Stimulated activated CD8-positive, alpha-beta memory T cell treated with anti-CD3 and anti-CD28 coated beads, Interleukin-2, amount 100 ng/mL, for 1 hour (primary cell): ENCODE measurements around the gene CMTM8.
"Not testable (repeated sequence)": the region's sequence is repeated elsewhere in the genome, so short reads cannot be mapped to it uniquely, and the experiment has no call there.

ENCODE experiments used
- DNase-seq, 2 donors: peaks; one replicate each; pipeline ENCODE4 v3.0.0-alpha.2; 2020; ENCODE audit warnings: low read depth in 2 of 2

The CMTM8 gene, protein sequence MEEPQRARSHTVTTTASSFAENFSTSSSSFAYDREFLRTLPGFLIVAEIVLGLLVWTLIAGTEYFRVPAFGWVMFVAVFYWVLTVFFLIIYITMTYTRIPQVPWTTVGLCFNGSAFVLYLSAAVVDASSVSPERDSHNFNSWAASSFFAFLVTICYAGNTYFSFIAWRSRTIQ

DNA sequence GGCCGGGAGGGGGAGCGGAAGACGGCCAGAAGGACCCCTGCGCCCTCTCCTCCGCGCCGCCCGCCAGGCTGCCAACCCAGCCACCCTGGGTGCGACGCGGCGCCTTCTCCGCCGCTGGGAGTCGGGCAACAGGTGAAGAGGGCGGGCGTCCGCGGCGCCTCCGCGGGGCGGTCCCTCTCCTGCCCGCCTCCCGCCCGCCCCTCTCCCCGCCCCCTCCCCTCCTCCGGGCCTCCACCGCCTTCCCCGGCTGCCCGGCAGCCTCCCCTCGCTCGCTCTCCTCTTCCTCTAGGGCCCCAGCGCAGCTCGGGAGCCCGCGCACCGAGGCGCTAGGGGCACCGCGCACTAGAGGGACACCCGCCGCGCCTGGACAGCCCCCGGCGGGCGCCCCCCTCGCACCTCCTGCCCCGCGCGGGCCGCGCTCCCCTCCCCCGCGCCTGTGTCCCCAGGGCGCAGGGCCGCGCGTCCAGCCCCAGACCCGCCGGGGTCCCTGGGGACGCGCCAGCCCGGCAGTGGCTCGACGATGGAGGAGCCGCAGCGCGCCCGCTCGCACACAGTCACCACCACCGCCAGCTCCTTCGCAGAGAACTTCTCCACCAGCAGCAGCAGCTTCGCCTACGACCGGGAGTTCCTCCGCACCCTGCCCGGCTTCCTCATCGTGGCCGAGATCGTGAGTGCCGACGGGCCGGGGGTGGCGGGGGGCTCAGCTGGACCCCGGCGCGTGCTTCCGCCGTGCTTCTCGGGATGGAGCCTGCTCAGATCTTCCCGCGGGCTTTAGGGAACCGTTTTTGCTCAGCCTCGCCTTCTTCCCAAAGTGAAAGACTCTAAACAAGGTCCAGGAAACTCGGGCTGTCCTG, at the start of gene CMTM8:
Gene CMTM8, plus strand, starts transcription at position 228 of the 854 bp plus-strand sequence. Its CDS starts 293 bp downstream, at position 521.
- peak in 1 of 2 donors; percentile 37 for DNase-seq

DNA sequence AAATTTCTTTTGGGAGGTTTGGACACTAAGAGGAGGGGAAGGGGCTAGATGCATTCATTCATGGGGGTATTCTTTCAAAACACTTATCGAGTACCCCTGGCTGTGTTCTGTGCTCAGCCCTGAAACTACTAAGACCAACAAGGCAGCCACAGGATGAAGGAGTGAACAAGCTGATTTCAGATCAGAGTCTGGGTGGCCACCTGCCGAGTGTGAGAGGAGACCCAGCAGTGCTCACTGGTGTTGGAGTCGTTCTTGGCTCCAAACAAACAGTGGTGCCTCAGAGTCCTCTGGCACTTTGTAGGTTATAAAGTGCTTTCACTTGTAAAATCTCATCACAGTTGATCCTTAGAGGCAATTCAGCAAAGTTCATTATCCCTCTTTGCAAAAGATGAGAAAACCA, 48.8 kb upstream of the CMTM8 start:
- no peak for DNase-seq

GRCh38 chr3:32190556-32190955, 47.9 kb upstream of the CMTM8 start:
- DNase-seq = not testable (repeated sequence)

GRCh38 chr3:32193101-32193500, 45.4 kb upstream of the CMTM8 start:
- no peak for DNase-seq

DNA sequence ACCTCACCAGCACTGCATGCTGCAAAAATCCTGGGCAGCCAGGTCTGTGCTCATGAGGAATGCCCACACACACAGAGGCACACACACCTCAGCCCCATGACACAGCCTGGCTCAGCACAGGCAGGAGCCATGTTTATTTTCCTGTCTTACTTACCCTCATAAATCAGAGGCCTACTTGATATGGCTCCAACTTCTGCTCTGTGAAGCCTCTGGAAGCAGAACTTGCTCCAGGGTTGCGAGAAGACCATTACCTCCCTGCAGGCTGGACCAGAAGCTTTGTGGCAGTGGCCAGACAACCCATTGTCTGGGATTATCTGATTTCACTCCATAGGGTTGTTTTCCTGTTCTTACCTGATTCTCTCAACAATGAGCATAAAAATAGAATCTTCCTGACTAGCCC, 43.8 kb upstream of the CMTM8 start:
- no peak for DNase-seq

- DNase-seq = no peak
Observed at GRCh38 chr3:32195995-32196540, 42.4 kb upstream of the CMTM8 start.

DNA sequence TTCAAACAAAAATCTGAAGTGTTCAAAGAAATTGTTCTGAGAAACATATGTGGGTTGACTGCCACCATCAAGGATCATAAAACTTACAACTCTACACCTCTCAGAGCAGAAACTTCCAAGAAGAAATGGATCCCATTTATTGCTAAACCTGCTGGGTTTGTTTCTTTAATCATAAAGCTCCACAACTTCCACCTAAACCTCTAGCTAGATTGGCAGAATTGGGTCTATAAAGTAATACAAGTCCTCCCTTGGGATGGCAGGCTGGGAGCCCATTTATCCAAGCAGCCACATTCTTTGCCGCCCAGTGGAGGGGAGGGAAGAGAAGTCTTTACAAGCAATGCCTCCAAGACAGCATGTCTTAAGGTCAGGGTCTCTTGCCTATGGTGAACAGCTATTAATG, 40.5 kb upstream of the CMTM8 start:
- no peak for DNase-seq

DNA sequence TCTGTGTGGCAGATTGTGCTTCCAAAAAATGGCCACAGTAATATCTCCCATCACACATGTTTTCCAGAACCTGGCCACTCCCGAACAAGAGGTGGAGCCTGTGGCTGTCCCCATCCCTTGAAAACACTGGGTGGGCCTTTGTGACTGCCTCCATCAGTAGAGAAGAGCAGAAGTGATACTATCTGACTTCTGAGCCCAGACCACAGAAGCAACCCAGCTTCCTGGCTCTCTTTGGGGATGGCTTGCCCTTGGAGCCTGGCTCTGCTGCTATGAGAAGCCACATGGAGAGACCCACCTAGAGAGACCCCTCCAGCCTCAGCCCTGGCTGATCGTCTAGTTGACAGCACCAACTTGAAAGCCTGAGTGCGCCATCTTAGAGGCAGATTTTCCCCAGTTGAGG, 39.8 kb upstream of the CMTM8 start:
- no peak for DNase-seq

DNA sequence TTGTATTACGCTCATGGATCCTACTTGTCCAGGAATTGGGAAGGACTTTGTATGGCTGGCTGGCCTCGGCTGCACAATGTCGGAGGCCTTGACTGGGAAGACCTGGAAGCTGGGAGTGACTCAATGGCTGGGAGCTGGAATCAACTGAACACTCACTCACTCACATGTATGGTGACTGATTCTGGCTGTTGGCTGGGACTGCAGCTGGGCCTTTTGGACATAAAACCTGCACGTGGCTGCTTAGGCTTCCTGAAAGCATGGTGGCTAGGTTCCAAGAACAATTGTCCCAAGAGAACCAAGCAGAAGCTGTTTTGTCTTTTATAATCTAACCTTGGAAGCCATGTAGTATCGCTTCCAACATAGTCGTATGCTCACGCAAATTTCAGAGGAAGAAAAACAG, 38.0 kb upstream of the CMTM8 start:
- no peak for DNase-seq

DNA sequence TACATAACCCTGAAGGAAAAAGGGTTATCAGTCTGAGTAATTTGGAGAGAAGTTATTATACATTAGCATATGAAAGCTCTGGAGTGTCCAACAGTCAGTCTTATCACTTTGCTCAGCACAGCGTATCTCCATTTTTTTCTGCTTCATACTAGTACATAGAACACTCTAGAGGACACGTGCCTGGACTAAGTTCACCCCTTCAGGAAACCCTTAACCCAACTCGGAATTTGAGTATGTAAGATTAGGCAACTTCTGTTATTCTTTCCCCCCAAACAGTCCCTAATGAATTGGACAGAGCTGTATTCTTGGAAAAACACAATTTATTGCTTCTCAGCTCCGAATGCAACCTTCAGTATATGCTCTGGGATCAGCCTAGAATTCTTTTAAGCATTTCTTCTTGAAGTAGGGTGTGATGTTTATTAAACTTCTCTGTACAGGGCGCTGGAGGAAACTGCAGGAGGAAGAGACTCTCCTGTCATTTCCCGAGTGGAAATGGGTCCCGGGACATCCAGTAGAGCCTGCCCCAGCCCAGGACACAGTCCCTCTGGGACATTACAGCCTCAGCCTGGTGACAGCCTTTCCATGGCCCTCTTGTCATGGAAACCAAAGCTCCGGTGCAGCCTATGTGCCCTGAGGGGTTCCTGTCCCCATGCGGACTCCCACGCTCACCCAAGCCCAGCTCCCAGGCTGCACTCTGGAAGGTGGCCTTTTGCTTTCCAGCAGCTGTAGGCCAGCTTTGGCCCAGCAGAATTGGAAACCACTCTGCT, 37.3 kb upstream of the CMTM8 start:
- DNase-seq = no peak

GRCh38 chr3:32202496-32202895, 36.0 kb upstream of the CMTM8 start:
- DNase-seq = no peak

GRCh38 chr3:32203854-32204253, 34.6 kb upstream of the CMTM8 start:
- DNase-seq = no peak

DNA sequence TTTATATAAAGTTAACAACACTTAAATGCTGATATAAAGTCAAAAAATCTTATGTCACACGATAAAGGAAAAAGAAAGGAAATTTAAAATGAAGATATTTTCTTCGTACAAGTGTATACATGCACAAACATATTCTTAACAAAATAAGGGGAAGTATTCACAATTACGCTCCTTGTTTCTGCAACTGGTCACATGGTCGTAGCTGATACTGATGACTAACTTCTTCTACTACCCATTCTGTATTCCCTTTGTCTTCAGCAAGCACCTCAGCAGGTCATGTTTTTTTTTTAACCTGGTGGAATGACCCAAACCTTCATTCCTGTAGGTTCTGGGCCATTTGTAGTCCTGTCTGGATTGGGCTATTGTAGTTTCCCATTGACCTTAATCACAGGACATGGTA, 30.0 kb upstream of the CMTM8 start:
- no peak for DNase-seq

DNA sequence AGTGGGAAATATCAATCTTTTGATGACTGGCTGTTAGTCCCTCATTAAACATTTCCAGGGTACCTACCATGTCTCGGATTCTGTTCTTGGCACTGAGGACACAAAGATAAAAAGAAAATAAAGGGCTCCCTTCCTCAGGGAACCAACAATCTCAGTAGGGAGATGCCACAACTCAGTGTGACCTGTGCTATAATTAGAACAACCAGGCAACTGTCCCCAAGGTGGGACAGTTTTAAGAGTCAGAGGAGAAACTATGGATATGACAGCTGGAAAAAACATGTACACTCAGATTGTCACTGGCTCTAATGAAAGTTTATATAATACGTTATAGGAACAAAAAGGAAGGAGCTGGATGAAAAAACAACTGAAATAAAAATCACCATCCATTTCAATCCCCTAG, 23.3 kb upstream of the CMTM8 start:
- DNase-seq = no peak

DNA sequence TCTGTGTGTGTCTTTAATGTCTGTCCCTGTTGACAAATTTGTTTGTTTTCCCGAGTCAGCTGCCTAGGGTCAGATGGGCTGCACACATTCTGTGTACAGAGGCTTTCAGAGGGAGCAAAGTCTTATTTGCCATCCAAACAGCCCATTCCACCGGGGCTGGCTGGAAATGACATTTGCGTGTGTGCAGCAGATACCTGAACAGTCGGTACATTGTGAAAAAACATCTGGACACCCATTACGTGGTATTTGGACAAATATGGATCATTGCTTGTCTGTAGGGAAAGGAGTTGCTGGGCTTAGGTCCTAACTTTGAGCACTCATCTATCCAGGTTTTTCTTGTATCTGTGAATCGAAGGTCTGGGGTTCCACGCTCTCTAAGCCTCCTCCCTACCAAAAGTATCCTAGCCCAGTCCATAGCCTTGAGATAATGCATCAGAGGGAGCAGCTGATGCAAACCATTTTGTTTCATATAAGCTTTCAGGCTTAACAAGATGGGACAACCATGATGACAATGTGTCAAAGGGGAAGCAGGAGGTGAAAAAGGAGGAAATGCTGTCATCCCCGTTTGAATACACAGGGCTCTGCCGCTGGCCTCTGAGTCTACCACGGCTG, 22.2 kb upstream of the CMTM8 start:
- no peak for DNase-seq

- no peak for DNase-seq
Observed at GRCh38 chr3:32217339-32217738, 21.1 kb upstream of the CMTM8 start.

DNA sequence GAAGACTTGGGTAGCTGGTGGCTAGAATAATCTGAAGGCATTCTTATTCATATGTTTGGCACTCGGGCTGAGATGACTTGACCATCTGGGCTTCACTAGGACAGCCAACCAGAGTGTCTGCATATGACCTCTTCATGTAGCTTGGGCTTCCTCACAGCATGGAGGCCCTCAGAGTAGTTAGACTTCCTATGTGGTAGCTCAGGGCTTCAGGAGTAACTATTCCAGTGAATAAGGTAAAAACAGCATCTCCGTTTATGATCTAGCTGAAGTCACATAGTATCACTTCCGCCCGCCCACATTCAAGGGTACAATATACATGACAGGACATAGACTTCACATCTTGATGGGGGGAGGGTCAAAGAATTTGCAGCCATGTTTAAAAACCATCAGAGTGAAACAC, 18.9 kb upstream of the CMTM8 start:
- DNase-seq = no peak

DNA sequence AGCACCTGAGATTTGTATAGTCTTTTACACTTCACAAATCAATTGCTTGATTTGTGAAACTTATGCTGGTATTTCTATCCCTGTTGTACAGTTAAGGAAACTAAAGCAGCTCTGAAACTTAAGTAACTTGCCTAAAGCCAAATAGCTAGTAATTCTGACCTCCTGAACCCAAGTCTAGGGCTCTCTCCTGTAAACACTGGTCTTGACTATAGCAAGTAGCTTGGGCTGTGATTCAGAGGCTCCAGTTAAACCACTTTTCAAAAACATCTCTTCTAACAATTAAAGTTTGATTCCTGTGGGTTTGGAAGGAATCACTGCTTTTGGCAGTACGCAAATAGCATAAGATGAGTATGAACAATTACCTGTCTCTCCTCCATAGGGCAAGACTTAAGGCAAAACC, 18.5 kb upstream of the CMTM8 start:
- no peak for DNase-seq

DNA sequence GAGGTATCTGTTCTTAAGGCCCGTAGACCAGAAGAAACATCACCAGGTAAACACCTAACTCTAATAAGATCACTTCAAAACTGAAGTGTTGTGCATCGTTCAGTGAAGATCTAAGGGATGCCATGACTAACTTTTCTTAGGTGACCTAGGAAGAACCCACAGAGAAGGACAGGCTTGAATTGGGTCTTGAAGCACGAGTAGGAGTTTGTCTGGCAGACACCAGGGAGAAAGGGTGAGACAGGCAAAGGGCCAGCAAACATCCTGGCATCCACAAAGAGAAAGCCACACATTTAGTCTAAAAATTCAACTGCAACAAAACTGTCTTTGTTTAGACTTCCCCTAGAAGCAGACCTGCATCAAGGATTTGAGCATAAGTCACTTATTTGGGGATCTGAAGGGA, 15.5 kb upstream of the CMTM8 start:
- no peak for DNase-seq

- DNase-seq = no peak
Observed at GRCh38 chr3:32224016-32224516, 14.4 kb upstream of the CMTM8 start.

GRCh38 chr3:32226875-32227500, 11.5 kb upstream of the CMTM8 start:
- DNase-seq = no peak
